ENCODE measurements around the gene LILRA6.
"Not testable (repeated sequence)": the region's sequence is repeated elsewhere in the genome, so short reads cannot be mapped to it uniquely, and the experiment has no call there.

LILRA6 gene

GRCh38 chr19:54242646-54243045, at the start of gene LILRA6:
TSS of gene LILRA6 (minus strand) at chr19:54242790.
- not testable (repeated sequence) for DNase-seq

- DNase-seq, result not testable (repeated sequence)
Observed at GRCh38 chr19:54289160-54289559, 46.6 kb upstream of the LILRA6 start.

GRCh38 chr19:54287456-54287855, 44.9 kb upstream of the LILRA6 start:
- no peak for DNase-seq

GRCh38 chr19:54286283-54286682, 43.7 kb upstream of the LILRA6 start:
- not testable (repeated sequence) for DNase-seq

GRCh38 chr19:54285427-54286056, 43.0 kb upstream of the LILRA6 start:
- not testable (repeated sequence) for DNase-seq

GRCh38 chr19:54282686-54283470, 40.3 kb upstream of the LILRA6 start:
- no peak for DNase-seq

- not testable (repeated sequence) for DNase-seq
Observed at GRCh38 chr19:54281729-54282075, 39.1 kb upstream of the LILRA6 start.

GRCh38 chr19:54281007-54281728, 38.6 kb upstream of the LILRA6 start, which contains the start of gene LILRB2:
TSS of gene LILRB2 (minus strand) at chr19:54281110. CDS start at chr19:54280496, 614 bp downstream.
- no peak for DNase-seq

- not testable (repeated sequence) for DNase-seq
Observed at GRCh38 chr19:54280441-54280840, 37.9 kb upstream of the LILRA6 start.

- not testable (repeated sequence) for DNase-seq
Observed at GRCh38 chr19:54280025-54280424, 37.4 kb upstream of the LILRA6 start.

- no peak for DNase-seq
Observed at GRCh38 chr19:54279406-54279962, 36.9 kb upstream of the LILRA6 start.

- DNase-seq, result not testable (repeated sequence)
Observed at GRCh38 chr19:54278571-54279195, 36.1 kb upstream of the LILRA6 start.

- DNase-seq, result not testable (repeated sequence)
Observed at GRCh38 chr19:54278056-54278455, 35.5 kb upstream of the LILRA6 start.

- not testable (repeated sequence) for DNase-seq
Observed at GRCh38 chr19:54277111-54277615, 34.6 kb upstream of the LILRA6 start.

GRCh38 chr19:54275951-54276350, 33.4 kb upstream of the LILRA6 start:
- no peak for DNase-seq

- DNase-seq, result not testable (repeated sequence)
Observed at GRCh38 chr19:54274516-54274915, 31.9 kb upstream of the LILRA6 start.

GRCh38 chr19:54273821-54274220, 31.2 kb upstream of the LILRA6 start:
- DNase-seq, result no peak

- not testable (repeated sequence) for DNase-seq
Observed at GRCh38 chr19:54272181-54272580, 29.6 kb upstream of the LILRA6 start.

GRCh38 chr19:54271587-54271986, 29.0 kb upstream of the LILRA6 start:
- DNase-seq, result not testable (repeated sequence)

GRCh38 chr19:54271106-54271505, 28.5 kb upstream of the LILRA6 start:
- DNase-seq, result peak in 9 of 56 donors; percentile 2 to 41 (median 9)

GRCh38 chr19:54268936-54269335, 26.3 kb upstream of the LILRA6 start:
- no peak for DNase-seq

Data from nucleus accumbens (tissue), 56 donors.